Activated CD4-positive, alpha-beta T cell treated with anti-CD3 and anti-CD28 coated beads, Interleukin-2, amount 50 U/mL, for 4 hours (primary cell): Measurements from ENCODE around the gene TCF15.
"Not testable (repeated sequence)": the region's sequence is repeated elsewhere in the genome, so short reads cannot be mapped to it uniquely, and the experiment has no call there.

ENCODE experiments used
- DNase-seq, 2 experiments: peaks; one replicate each; pipeline ENCODE4 v3.0.0-alpha.2; 2020

TCF15 gene

GRCh38 chr20:610130-611046, at the start of gene TCF15:
Gene TCF15, minus strand, starts transcription at chr20:610309. Its CDS starts 72 bp downstream, at chr20:610237.
- no peak for DNase-seq

- no peak for DNase-seq
These were observed 48.7 kb upstream of the TCF15 start for GRCh38 chr20:658731-659291.

DNA sequence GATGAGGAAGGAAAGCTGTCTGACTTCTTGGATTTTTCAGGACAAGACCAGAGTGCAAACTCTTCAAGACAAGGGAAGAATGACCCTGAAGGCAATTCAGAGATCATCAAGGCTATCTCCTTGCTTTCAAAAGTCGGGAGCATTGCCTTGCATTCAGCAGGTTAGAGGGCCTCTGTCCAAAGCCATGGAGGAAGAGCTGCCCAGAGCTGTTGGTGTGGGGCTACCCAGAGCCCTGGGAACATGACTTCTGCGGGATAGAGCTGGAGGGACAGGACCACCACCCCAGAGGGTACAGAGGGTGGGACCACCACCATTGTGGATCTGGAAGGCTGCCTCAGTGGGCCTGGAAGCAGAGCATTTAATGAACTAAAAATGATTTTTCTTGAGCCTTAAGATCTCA, 48.1 kb upstream of the TCF15 start:
- DNase-seq: no peak

DNA sequence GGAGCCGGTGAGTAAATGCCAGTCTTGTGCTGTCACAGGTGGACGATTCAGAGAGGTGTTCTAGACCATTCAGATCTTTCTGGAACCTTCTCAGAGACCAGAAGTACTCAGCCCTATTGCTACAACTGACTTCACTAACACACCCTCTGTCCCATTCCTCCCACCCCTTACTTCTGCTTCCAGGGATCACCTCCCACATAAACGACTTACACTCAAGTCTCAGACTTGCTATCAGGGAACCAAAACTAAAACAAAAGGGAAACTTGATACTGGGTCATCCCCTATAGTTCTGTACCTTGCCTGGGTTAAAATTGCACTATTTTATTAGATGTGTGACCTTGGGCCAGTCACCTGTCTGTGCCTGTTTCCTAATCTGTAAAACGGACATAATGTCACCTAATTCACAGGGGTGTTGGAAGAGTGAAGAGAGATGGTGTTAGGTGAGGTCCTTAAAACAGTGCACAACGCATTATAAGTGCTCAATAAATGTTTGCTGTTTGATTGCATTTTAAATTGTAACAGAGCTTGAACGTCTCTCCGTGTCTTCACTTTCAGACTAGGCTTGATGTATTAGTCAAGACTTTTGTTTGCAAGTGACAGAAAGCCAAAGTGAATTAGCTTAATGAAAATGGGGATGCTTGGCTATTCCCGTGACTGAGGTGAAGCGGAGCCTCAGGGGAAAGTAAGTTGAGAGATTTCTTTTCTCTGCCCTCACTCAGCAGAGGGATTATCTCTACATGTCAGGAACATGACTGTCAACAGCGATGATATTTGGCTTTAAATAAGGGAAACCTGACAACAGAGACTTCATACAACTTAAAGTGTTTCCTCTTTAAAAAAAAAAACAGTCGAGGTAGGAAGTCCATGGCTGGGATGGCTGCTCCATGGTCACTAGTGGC, 45.9 kb upstream of the TCF15 start:
- no peak for DNase-seq

GRCh38 chr20:654417-654750, 44.3 kb upstream of the TCF15 start:
- DNase-seq: no peak

- DNase-seq: no peak
These were observed 43.7 kb upstream of the TCF15 start for GRCh38 chr20:653590-654416.

DNA sequence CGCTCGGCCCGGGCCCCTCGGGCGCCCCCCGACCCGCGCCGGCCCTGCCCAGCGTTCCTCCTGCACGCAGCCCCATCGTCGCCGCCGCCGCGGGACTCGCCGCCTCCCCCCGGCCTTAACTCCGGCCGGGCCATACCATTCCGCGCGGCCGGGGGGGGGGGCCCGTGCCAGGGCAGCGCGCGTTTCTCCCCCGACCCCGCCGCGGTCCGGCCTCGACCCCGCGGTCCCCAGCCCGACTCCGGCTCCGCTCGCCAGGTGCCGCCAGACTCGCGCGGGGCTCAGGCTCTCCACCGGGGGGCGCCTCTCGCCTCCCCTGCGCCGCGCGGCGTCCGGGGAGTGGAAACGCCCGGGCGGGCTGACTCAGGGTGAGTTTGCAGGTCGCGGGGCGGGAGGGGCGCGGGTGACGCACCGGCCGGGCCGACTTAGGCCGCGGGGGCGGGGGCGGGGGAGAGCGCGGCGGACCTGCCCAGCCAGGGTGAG, 43.0 kb upstream of the TCF15 start, which contains the start of gene SRXN1:
Gene SRXN1 (minus strand): TSS at position 91 of the 480 bp plus-strand sequence. CDS start 15 bp downstream, at position 76.
- DNase-seq: peak; percentile 72 to 76

DNA sequence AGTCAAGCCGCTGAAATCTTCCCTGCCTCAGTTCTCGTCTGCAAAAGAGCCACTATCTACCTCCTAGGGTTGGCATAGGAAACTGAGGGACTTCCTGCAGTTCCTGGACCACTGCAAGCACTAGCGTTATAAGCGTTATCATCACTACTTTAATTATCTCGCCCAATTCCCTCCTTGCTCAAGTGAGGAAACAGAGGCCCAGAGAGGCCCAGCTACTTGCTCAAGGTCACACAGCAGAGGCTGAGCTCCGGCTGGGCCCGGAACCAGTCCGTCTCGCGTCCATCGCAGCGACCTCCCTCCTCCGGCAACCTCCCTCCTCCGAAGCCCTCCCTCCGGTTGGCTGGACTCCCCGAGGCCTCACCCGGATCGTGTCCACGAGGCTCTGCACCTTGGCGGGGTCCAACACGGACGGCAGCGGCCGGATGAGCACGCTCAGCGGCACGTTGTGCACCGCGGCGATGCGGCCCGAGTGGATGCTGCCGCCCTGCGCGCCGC, 42.6 kb upstream of the TCF15 start:
- no peak for DNase-seq

DNA sequence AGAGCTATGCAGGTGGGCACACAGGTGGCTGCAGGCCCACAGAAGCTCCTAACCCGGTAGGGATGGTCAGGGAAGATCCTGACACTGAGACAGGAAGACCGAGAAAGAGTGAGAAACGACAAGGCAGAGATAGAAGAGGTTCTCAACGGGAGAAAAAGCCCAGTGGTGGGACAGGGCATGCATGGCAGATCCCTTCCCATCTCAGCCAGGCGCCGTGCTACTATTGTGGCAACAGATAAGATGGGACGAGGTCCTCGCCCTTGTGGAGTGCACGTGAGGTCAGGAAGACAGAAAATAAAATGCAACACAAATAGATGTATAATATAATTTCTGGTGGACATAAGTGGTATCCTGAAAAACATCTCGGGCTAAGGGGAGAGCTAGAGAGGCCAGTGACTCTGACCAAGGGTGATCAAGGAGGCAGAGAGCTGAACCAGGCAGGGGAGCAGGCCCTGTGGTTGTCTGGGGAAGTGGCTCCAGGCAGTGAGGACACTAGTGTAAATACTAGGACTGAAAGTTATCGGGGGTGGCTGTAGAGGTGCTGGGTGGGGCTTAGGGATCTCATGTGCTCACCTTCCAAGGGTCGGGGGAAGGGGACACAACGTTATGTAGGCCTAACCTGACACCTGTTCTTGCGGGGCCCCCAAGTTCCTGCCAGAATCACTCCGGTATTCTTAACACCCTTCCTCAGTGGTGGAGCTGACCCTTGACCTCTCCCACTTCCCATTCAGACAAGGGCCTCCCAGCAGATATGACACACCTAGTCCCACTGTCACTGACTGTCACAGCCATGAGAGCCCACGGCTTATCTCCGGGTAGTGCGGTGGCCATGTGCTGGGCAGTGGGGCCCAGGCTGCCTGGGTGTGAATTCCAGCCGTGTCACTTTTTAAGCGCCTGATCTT, 41.9 kb upstream of the TCF15 start:
- no peak for DNase-seq

GRCh38 chr20:650954-651353, 40.8 kb upstream of the TCF15 start:
- DNase-seq: no peak

DNA sequence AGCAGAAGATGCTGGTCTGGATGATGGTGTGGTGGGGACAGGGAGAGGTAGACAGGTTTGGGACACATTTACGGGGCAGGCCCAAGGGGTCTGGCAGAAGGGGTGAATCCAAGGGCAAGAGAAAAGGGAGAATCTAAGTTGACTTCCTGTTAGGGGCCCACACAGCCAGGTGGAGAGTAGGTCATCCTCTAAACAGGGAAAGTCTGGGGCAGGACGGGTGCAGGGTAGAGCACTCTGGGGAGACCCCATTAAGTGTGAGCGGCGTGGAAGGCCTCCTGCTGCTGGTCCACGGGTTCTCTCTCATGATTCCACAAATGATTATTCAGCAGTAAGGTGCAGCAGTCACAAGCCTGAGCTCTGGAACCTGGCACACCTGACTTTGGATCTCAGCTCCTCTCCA, 40.2 kb upstream of the TCF15 start:
- DNase-seq: no peak

GRCh38 chr20:647479-648019, 37.4 kb upstream of the TCF15 start:
- no peak for DNase-seq

GRCh38 chr20:646868-647233, 36.7 kb upstream of the TCF15 start:
- DNase-seq: no peak

DNA sequence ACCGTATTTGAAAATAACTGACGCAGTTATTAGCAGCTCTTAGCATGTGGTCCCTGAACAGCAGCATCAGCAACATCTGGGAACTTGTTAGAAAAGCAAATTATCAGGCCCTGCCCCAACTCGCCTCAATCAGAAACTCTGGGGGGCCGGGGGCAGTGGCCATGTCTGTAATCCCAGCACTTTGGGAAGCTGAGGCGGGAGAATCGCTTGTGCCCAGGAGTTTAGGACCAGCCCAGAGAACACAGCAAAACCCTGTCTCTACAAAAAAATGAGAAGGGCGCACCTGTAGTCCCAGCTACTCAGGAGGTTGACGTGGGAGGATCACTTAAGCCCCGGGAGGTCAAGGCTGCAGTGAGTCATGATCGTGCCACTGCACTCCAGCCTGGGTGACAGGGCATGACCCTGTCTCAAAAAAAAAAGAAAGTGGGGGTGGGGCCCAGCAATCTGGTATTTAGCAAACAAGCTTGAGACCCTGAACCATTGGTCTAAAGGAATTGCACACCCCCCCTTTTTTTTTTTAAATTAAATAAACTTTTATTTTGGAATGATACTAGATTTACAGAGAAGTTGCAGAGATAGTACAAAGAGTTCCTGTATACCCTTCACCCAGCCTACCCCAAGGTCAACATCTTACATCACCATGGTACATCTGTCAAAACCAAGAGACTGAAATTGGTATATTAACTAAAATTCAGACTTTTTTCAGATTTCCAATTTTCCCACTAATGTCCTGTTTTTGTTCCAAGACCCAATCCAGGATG, 36.2 kb upstream of the TCF15 start:
- no peak for DNase-seq

GRCh38 chr20:645318-646106, 35.4 kb upstream of the TCF15 start:
- peak; percentile 36 to 41 for DNase-seq

- DNase-seq: no peak
These were observed 34.7 kb upstream of the TCF15 start for GRCh38 chr20:644692-645317.

DNA sequence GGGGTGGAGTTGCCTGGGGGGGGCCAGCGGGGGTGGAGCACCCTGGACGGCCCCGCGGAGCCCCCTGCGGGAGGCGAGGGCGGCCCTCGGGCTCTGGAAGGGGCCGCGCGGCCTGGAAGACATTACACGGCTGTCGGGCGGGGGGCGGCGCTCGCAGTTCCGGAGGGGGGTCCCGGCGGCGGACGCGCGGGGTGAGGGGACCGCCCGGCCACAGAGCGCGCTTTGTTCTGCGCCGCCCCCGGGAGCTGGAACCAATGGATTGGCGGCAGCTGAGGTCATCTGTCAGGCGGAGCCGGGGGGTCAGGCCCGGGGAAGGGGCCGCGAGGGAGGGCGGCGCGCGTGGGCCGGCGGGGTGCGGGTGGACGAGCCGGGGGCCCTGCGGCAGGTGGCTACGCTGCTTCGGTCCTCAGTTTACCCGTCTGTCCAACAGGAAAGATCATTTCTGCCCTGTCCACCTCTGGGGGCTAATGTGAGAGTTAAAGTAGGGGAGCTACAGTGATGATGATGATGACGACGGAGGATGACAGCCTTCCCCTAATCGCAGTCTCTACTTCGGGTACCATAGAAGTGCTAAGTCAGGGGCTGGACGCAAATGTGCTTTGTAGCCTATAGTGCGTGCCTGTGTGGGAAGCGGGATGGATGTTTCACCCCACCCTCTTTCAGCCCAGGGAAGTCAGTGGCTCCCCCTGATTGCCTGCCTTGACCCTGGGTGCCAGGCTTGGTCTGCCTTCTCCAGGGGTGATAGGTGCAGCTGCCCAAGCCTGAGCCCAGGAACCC, 32.5 kb upstream of the TCF15 start:
- DNase-seq: no peak

- DNase-seq: not testable (repeated sequence)
These were observed 31.9 kb upstream of the TCF15 start for GRCh38 chr20:642013-642397.
